Duodenal mucosa (tissue), 2 donors: ENCODE data around the gene SEC22A.

Experiments used
- H3K27ac ChIP-seq: one replicate; pipeline ENCODE4 v1.7.0; 2013; ENCODE audit warnings: low read depth, low read length
- H3K27me3 ChIP-seq, 2 donors: one replicate each; pipeline ENCODE4 v1.7.0; 2013; ENCODE audit warnings: low read length in 2 of 2, control low read depth in 1 of 2; ENCODE audit not compliant: insufficient read depth in 2 of 2, control insufficient read depth in 1 of 2
- H3K36me3 ChIP-seq, 2 donors: one replicate each; pipeline ENCODE4 v1.7.0; 2013; ENCODE audit warnings: low read length in 2 of 2, control low read depth in 1 of 2; ENCODE audit not compliant: insufficient read depth in 2 of 2, control insufficient read depth in 1 of 2
- H3K4me1 ChIP-seq, 2 donors: one replicate each; pipeline ENCODE4 v1.7.0; 2013; ENCODE audit warnings: low read length in 2 of 2, control low read depth in 1 of 2; ENCODE audit not compliant: insufficient read depth in 2 of 2, control insufficient read depth in 1 of 2
- H3K4me3 ChIP-seq, 2 donors: one replicate each; pipeline ENCODE4 v1.7.0; 2013; ENCODE audit warnings: low read length in 2 of 2, low read depth in 1 of 2
- H3K9ac ChIP-seq, 2 donors: one replicate each; pipeline ENCODE4 v1.7.0; 2013; ENCODE audit warnings: low read length in 2 of 2, low read depth in 1 of 2
- H3K9me3 ChIP-seq, 2 donors: one replicate each; pipeline ENCODE4 v1.7.0; 2013; ENCODE audit warnings: low read length in 2 of 2, control low read depth in 1 of 2; ENCODE audit not compliant: control insufficient read depth in 1 of 2

Gene SEC22A

DNA sequence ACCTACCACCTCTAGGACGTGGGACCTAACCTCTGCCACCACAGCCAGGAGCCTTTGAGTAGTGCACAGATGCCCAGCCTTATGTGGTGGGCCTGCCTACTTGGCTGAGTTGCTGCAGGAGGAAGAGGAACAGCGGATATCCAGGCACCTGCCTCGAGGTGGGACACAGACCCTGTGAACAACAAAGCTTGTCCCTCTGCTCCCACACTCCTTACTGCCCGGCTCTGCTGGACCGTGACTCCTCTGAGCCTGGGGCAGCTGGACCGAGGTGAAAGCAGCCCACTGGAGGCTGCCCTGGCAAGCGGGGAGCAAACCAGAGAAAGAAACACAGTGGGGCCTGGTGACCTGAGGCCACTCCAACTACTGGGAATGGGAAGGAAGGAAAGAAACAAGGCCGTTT is 97.8 kb downstream of the SEC22A start:
- Histone ChIP-seq H3K9me3 (no peaks in the 10 kb centered on the region), H3K27ac (no peak overlapping the region), H3K36me3 (no peaks in the 10 kb centered on the region), H3K9ac (no peak overlapping the region), H3K27me3 (no peaks in the 10 kb centered on the region), H3K4me1 (no peaks in the 10 kb centered on the region), H3K4me3 (no peak overlapping the region)

- Histone ChIP-seq H3K4me1 (no peaks in the 10 kb centered on the region), H3K4me3 (no peak overlapping the region), H3K9me3 (no peaks in the 10 kb centered on the region), H3K36me3 (no peaks in the 10 kb centered on the region), H3K9ac (no peak overlapping the region), H3K27me3 (no peaks in the 10 kb centered on the region), H3K27ac (no peak overlapping the region)
Measured at GRCh38 chr3:123300056-123300455, 98.3 kb downstream of the SEC22A start.

- Histone ChIP-seq H3K27me3 (no peaks in the 10 kb centered on the region), H3K9ac (no peak overlapping the region), H3K36me3 (no peaks in the 10 kb centered on the region), H3K9me3 (no peaks in the 10 kb centered on the region), H3K27ac (no peak overlapping the region), H3K4me3 (no peak overlapping the region), H3K4me1 (no peaks in the 10 kb centered on the region)
Measured at GRCh38 chr3:123300583-123300982, 98.8 kb downstream of the SEC22A start.

GRCh38 chr3:123301331-123302184 is 99.8 kb downstream of the SEC22A start:
- H3K9me3 ChIP-seq: no peaks in the 10 kb centered on the region
- H3K27ac ChIP-seq: no peak overlapping the region
- no peaks in the 10 kb centered on the region for H3K36me3 ChIP-seq

GRCh38 chr3:123302961-123303360 is 101.2 kb downstream of the SEC22A start:
- H3K27me3 ChIP-seq: no peaks in the 10 kb centered on the region
- no peaks in the 10 kb centered on the region for H3K4me1 ChIP-seq
- H3K4me3 ChIP-seq: no peak overlapping the region
- H3K36me3 ChIP-seq: no peaks in the 10 kb centered on the region
- H3K9me3 ChIP-seq: no peaks in the 10 kb centered on the region
- no peak overlapping the region for H3K27ac ChIP-seq
- no peak overlapping the region for H3K9ac ChIP-seq

More at GRCh38 chr3:123301331-123302184, 99.8 kb downstream of the SEC22A start:
- Histone ChIP-seq H3K9ac (no peak overlapping the region), H3K4me1 (no peaks in the 10 kb centered on the region), H3K27me3 (no peaks in the 10 kb centered on the region), H3K4me3 (no peak overlapping the region)

DNA sequence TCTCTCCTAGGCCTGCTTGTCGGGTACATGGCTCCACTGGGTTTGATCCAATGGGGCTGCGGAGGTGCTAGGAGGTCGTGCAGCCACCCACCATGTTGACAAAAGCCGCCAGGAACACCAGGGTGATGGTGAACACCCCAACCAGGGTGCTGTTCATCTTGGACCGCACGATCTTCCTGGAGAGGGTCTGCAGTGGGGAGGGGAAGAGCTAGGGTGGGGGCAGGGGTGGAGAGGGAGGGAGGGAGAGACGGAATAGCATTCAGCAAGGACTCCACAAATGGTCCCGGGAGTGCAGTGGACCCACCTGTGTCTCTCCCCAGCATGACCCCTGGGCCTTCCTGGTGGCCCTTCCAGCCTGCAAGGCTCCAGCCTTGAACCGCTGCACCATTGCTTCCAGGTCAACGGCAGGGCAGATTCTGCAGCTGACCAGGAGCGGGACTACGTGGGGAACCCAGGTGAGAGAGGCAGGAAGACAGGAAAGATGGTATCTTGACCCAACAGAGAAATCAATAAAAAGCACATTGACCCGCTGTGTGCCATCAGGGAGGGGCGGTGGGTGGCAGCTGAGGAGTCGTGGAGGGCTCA is 102.3 kb downstream of the SEC22A start:
- Histone ChIP-seq H3K27me3 (no peaks in the 10 kb centered on the region), H3K36me3 (no peaks in the 10 kb centered on the region), H3K27ac (no peak overlapping the region), H3K4me3 (no peak overlapping the region), H3K4me1 (no peaks in the 10 kb centered on the region), H3K9ac (no peak overlapping the region), H3K9me3 (no peaks in the 10 kb centered on the region)

DNA sequence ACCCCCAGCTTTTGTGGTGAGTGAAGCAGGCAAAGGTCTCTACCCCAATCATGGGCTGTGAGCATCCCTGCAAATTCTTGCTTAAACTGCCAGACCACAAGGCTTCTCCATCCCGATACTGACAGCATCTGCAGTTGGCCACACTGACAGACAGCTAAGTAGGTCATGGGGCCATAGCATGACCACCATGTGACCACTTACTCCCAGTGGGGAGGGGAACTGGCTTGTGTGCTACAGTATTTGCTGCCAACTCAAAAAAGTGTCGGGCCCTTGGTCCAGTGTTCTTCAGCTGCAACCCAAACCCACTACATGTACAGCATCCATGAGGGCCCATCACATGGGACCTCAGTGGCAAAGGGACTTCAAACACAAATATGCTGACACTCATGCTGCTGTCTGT is 103.4 kb downstream of the SEC22A start:
- no peaks in the 10 kb centered on the region for H3K4me1 ChIP-seq
- no peaks in the 10 kb centered on the region for H3K9me3 ChIP-seq
- H3K27ac ChIP-seq: no peak overlapping the region
- H3K4me3 ChIP-seq: no peak overlapping the region
- no peaks in the 10 kb centered on the region for H3K27me3 ChIP-seq
- H3K9ac ChIP-seq: no peak overlapping the region
- H3K36me3 ChIP-seq: no peaks in the 10 kb centered on the region

GRCh38 chr3:123307064-123307463 is 105.3 kb downstream of the SEC22A start:
- Histone ChIP-seq H3K4me1 (no peaks in the 10 kb centered on the region), H3K4me3 (no peak overlapping the region), H3K36me3 (no peaks in the 10 kb centered on the region), H3K27ac (no peak overlapping the region), H3K9ac (no peak overlapping the region), H3K27me3 (no peaks in the 10 kb centered on the region), H3K9me3 (no peaks in the 10 kb centered on the region)

GRCh38 chr3:123310186-123310585 is 108.4 kb downstream of the SEC22A start:
- no peaks in the 10 kb centered on the region for H3K27me3 ChIP-seq
- no peak overlapping the region for H3K9ac ChIP-seq
- H3K4me3 ChIP-seq: no peak overlapping the region
- no peaks in the 10 kb centered on the region for H3K36me3 ChIP-seq
- no peaks in the 10 kb centered on the region for H3K4me1 ChIP-seq
- H3K9me3 ChIP-seq: no peaks in the 10 kb centered on the region
- H3K27ac ChIP-seq: no peak overlapping the region

DNA sequence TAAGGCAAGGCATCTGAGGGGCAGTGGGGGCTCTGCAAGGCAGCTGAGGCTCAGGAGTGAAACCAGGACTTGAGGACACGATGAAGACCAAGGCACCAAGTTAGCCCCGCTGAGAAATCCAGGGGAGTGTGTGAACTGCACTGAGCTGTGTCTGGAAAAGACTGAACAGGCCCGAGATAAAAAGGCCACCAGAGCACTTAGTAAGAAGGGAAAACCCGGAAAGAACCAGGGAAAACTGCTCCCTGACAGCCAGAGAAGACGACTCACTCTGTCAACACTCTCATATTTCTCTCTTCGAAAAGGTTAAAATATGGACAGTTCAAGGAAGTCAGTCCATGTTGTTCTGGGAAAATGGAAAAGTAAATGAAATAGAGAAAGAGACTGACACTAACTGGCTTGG is 109.0 kb downstream of the SEC22A start:
- Histone ChIP-seq H3K9me3 (no peaks in the 10 kb centered on the region), H3K36me3 (no peaks in the 10 kb centered on the region), H3K27me3 (no peaks in the 10 kb centered on the region), H3K4me1 (no peaks in the 10 kb centered on the region), H3K9ac (no peak overlapping the region), H3K27ac (no peak overlapping the region), H3K4me3 (no peak overlapping the region)
